CMK (cell line): ENCODE measurements around the gene TMOD1.
A peak's percentile ranks its signal among the peaks of the same experiment; 100 is the strongest.
"Not testable (repeated sequence)": the region's sequence is repeated elsewhere in the genome, so short reads cannot be mapped to it uniquely, and the experiment has no call there.

Experiments
- DNase-seq: peaks from one replicate; pipeline ENCODE4 v3.0.0-alpha.2; 2010; ENCODE audit warnings: low read depth

TMOD1 gene

DNA sequence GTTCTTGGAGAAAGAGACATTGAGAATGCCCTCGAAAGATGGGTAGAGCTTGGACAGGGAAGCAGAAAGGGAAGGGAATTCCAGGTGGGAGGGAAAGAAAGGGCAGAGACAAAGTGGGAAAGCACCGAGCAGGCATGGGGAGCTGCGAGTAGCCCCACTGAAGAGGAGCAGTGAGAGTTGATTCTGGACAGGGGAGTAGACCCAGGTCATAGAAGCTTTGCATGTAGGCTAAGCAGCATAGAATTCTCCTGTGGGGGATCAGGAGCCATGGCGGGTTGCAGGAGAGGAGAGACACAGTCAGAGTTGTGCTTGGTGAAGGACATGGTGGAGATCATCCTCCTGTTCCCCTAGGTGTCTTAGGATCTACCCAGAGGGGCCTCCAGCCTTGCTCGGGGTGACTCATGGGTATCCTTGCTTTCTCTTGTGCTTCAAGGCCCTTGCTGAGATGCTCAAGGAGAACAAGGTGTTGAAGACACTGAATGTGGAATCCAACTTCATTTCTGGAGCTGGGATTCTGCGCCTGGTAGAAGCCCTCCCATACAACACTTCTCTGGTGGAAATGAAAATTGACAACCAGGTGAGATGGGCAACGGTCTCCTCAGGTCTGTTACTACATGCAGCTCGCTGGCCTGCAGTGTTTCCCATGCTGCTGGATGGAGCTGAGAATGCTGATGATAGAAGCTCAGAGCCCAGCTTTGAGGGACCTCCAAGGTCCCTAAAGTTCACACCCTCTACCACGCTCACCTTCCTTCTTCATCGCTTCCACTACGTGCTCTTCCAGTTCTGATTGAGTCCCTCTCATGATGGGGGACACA, 67.2 kb downstream of the TMOD1 start:
- DNase-seq = no peak

DNA sequence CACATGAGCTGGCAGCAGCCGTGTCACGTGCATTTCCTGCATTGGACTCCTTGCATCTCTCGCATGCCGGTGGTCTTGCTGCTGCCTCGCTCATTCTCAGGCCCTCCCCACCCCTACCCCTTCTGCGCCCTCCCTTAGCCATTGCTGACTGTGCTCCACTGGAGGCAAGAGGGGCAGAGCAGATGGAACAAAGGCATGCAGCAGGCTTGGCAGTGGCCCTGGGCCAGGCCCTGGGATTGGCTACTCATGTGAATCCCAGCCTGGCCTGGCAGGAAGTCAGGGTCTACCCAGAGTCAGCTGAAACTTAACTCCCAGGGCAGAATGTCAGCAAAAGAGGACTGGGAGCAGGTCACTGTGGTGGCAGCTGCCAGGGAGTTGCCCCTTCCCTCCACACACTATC, 69.4 kb downstream of the TMOD1 start:
- no peak for DNase-seq

DNA sequence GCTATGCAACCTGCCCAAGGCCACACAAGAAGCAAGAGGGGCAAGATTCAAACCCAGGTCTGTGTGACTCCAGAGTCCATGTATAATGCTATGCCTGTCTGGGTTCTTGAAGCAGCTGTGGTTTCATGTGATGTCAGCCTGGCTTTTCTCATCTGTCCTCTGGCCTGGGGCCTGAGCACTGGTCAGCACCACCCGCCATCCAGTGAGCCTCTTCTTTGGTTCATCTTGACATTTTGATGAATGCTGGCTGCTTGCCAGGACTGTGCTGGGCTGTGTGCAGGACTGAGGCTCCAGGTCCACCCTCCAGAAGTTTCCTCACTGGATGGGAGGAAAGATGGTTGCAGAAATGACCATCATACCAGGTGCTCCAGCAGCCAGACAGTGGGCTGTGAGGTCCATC, 70.2 kb downstream of the TMOD1 start:
- DNase-seq = no peak

DNA sequence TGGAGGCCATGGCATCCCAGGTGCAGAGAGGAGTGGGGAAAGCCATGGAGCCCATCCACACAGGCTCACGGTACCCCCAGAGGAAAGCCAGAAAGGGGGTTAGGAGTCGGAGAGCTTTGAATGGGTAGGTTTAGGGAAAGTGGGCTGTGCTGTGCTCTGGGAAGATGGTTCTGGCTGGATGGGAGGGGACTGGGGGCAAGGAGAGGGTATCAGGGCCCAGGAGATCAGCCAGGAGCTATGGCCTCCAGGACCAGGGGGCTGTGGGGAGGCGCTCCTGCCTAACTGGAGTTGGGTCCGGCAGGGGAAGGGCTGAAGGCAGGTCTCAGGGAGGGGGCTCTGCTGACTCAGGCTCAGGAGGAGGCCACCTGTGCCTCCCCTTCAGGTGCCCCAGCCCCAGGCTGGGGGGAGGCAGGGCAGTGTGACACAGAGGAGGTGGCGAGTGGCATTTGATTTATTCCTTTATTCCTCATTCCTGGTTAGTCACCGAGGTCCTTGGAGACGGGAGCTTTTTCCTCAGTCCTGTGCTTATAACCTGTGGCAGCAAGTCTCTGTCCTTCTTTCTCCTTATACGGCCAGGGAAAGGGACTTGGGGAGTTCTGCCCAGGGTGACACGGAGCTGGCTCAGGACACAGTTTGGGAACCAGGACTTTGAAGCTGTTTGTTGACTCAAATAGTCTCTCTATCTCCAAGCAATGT, 70.9 kb downstream of the TMOD1 start:
- DNase-seq = no peak

DNA sequence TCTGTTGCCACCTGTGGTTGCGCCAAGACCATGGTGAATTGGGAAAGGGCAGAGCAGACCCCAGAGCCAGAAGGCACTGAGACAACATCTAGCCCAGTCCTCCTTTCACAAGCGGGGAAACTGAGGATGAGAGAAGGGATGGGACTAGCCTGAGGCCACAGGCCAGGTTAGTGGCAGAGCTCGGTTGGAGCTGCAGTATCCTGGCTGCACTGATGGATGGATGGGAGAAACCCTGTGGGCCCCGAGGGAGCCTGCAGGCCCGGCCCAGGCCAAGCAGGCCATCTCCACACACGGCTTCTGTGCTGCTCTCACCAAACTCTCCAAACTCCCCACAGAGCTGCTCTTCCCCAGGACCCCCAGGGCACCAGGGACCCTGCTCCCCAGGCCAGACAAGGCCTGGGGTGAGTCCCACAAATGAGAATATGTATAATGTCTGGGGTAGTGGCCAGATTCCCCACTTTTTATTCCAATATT, 71.5 kb downstream of the TMOD1 start:
- DNase-seq = no peak

DNA sequence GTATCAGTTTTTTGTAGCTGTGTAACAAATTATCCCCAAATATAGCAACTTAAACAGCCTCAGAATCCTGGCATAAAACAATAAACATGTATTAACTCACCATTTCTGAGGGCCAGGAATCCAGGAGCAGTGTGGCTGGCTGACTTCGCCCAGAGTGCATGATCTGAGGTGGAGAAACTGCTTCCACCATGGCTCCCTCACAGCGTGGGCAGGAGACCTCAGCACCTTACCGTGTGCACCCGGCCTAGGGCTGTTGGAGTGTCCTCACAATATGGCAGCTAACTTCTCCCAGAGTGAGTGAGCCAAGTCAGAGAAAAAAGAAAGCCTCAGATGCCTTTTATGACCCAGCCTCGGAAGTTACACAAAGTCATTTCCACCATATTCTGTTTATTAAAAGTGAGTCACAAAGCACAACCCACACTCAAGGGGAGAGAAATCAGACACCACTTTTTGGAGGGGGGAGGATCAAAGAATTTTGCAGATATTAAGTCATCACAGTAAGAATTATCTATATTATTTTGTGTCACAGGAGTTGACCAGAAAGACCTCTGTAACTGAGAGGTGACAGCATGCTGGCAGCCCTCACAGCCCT, 72.1 kb downstream of the TMOD1 start:
- DNase-seq = no peak

DNA sequence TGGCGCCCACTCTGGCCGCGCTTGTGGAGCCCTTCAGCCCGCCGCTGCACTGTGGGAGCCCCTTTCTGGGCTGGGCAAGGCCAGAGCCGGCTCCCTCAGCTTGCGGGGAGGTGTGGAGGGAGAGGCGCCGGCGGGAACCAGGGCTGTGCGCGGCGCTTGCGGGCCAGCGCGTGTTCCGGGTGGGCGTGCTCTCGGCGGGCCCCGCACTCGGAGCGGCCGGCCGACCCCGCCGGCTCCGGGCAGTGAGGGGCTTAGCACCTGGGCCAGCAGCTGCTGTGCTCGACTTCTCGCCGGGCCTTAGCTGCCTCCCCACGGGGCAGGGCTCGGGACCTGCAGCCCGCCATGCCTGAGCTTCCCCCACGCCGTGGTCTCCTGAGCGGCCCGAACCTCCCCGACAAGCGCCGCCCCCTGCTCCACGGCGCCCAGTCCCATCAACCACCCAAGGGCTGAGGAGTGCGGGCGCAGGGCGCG, 72.7 kb downstream of the TMOD1 start:
- DNase-seq = not testable (repeated sequence)

DNA sequence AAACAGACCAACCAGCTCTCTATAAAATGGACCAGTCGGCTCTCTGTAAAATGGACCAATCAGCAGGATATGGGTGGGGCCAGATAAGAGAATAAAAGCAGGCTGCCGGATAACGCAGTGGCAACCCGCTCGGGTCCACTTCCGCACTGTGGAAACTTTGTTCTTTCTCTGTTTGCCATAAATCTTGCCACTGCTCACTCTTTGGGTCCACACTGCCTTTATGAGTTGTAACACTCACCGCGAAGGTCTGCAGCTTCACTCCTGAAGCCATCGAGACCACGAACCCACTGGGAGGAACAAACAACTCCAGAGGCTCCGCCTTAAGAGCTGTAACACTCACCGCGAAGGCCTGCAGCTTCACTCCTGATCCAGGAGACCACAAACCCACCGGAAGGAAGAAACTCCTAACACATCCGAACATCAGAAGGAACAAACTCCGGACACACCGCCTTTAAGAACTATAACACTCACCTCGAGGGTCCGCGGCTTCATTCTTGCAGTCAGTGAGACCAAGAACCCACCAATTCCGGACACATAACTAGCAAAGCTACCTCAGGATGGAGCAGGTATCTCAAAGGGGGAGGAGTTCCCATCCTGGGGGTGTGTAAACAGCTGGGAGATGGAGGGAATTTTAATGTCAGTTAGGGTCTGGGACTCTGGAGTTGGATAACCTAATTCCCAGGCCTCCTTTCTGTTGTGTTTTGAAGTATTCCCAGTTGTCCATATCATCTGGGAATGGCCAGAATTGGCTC, 73.6 kb downstream of the TMOD1 start:
- peak; percentile 45 for DNase-seq

DNA sequence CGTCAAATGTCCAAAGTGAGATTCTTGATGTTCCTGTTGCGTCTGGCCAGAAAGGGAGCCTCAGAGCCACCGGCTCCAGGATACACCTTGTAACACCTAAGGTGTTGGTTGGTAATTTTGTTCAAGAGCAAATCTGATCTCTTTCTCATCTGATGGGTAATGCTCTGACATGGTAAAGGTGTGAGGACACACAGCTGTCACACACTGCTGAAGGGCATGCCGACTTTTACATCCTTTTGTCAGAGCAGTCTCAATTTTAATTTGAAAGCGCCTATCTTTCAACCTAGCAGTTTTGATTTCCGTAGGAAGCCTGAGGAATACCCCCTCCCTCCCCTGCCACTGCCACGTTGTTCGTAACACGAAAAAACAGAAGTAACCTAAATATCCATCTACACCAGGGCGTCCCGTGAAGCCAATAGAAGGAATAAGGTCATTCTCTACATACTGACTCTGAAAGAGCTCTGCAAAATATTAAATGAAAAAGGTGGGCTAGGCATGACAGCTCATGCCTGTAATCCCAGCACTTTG, 74.3 kb downstream of the TMOD1 start:
- no peak for DNase-seq

DNA sequence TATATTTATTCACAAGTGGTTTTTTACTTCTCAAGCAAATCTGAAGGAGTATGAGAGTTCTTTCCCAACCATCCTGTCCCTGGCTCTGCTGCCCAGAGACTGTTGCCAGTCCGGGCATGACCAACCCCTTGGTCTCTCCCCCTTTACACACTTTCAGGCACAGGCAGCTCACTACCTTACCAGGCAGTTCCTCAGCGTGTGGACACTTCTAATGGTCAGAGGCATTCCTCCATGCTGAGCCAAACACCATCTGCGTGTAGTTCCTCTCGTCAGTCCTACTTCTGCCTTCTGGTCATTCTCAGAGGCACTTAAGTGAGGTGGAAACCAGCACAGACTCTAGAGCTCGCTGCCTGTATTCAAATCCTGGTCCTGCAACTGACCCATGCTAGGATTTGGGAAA, 75.6 kb downstream of the TMOD1 start:
- DNase-seq = no peak

DNA sequence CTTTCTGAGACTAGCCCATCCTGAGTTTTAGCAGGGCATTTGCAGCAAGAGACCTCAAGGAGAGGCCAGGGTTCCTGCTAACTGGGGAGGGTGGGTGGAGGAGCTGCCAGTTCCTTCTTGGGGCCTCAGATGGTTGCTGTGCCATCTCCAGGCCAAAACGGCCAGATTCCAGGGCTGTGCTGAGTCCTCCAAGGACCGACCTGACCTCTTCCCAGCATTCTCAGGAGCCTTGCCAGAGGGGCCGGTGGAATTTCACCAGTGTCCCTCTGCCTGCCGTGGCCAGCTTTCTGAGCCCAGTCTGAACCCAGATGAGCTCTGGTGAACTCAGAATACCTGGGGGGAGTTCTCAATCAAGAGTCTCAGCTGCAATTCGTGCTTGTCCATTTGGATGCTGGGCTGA, 77.4 kb downstream of the TMOD1 start:
- no peak for DNase-seq

DNA sequence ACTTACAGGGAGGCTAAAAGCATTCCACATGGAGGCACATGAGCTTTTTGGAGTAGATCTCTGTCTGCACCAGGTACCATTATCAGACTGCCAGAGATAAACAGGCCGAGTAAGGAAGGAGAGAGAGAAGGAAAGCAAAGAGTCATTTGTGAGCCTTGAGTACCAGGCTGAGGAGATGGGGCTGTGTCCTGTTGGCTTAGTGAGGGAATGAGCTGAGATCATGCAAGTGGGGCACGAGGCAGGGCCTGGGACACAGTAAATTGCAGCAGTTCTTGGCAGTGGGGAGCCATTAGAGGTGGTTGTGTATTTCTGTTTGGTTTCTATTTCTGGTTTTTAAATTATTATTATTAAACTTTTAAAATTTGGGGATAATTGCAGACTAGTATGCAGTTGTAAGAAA, 78.4 kb downstream of the TMOD1 start:
- no peak for DNase-seq

DNA sequence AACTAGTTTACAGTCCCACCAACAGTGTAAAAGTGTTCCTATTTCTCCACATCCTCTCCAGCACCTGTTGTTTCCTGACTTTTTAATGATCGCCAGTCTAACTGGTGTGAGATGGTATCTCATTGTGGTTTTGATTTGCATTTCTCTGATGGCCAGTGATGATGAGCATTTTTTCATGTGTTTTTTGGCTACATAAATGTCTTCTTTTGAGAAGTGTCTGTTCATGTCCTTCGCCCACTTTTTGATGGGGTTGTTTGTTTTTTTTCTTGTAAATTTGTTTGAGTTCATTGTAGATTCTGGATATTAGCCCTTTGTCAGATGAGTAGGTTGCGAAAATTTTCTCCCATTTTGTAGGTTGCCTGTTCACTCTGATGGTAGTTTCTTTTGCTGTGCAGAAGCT, 80.1 kb downstream of the TMOD1 start:
- DNase-seq = not testable (repeated sequence)

DNA sequence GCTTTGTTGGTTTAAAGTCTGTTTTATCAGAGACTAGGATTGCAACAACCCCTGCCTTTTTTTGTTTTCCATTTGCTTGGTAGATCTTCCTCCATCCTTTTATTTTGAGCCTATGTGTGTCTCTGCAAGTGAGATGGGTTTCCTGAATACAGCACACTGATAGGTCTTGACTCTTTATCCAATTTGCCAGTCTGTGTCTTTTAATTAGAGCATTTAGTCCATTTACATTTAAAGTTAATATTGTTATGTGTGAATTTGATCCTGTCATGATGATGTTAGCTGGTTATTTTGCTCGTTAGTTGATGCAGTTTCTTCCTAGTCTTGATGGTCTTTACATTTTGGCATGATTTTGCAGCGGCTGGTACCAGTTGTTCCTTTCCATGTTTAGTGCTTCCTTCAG, 83.3 kb downstream of the TMOD1 start:
- not testable (repeated sequence) for DNase-seq

DNA sequence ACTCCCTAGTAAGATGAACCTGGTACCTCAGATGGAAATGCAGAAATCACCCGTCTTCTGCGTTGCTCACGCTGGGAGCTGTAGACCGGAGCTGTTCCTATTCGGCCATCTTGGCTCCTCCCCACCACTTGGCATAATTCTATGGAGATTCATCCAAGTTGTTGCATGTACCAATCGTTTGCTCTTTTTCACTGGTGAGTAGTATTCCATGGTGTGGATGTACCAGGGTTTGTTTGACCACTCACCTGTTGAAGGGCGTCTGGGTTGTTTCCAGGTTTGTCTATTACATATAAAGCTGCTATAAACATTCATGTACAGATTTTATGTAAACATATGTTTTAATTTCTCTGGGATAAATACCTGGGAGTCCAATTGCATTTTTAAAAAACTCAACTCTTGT, 85.4 kb downstream of the TMOD1 start:
- not testable (repeated sequence) for DNase-seq

DNA sequence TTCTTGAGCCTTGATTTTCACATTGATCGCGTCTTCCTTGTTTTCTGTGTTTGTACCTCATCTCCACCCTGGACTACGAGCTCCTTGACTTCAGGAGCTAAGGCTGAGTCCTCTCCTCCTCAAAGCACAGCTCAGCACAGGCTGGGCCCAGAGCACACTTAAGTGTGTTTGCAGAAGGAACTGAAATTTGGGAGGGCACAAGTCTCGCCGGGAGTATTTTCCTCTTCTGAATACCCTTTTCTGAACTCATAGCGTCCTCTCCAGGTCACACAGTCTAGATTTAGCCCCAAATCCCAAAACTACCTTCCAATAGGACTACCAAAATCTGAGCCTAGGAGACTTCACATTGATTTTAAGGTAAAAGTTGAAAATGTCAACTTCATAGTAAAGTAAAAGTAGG, 90.1 kb downstream of the TMOD1 start:
- no peak for DNase-seq

DNA sequence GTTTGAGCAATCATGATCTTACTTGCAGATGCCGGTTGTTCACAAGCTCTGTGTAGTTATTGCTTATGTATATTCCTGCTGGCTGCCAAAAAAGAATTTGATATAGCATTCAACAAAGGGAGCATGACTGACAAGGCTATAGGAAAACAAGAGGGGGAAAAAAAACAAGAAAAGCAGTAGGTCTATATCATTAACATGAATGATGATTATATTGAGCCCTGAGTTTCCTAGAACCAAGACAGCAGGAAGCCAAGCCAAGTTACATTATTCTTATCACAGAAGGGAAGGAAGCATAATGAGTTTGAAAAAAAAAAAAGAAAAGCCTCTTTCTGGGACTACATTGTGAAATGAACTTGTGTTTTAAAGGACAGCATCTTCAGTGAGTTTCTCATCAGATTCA, 90.7 kb downstream of the TMOD1 start:
- DNase-seq = no peak

DNA sequence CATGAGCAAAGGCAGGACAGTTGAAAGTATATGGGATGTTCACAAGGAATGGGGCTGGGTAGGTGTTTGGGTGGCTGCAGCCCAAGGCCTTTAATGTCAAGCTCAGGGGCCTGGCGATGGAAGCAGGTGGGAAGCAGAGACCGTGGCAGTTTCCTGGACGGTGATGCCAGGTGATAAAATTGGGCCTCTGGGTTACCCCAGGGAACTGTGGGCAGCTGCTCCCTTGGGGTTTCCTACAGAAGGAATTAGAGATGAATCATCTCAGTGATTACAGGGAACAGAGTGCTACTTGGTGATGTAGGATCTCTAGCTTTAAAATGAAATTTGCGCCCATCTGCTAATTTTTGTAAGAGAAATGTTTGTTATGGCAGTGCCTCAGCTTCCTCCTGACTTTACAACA, 92.5 kb downstream of the TMOD1 start:
- no peak for DNase-seq

DNA sequence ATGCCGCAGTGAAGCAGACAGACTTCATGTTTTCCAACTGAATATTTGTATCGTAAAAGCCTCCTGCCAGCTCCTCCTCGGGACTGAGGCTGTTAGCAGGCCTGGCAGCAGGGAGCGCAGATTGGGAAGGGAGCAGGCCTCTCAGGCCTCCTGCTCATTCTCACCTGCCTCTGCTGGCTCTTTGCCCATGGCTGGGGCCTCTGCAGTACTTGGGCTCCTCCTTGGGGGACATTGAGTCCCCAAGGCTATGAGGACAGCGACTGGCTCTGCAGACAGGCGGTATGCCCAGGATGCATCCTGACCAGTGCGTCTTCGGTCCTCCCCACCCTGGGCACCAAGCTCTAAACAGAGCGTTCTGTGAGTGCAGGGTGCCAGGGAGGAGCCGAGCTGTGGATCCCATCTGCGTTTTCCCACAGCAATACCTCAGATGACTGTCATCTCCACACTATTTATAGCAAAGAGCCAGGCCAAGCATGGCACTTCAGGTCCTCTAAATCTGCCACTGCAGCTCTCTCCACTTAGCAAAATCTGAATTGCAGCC, 93.0 kb downstream of the TMOD1 start:
- DNase-seq = no peak

DNA sequence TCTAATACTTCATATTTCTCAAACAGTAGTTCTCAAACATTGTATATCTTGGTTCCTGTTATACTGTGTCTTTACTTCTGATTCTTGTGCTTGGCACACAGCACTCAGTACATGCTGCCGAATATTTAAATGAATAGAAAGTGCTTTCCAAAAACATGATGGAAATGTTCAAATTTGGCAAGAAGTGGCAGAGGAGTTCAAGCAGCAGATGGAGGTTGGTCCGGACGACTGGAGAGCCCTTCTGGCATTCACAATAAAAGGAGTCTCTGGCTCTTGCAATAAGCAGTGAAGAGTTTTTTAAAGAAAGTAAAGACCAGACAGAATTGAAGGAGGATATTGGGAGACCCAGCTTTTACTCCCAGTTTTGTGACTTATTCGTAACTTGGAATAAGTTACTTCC, 95.4 kb downstream of the TMOD1 start:
- no peak for DNase-seq

DNA sequence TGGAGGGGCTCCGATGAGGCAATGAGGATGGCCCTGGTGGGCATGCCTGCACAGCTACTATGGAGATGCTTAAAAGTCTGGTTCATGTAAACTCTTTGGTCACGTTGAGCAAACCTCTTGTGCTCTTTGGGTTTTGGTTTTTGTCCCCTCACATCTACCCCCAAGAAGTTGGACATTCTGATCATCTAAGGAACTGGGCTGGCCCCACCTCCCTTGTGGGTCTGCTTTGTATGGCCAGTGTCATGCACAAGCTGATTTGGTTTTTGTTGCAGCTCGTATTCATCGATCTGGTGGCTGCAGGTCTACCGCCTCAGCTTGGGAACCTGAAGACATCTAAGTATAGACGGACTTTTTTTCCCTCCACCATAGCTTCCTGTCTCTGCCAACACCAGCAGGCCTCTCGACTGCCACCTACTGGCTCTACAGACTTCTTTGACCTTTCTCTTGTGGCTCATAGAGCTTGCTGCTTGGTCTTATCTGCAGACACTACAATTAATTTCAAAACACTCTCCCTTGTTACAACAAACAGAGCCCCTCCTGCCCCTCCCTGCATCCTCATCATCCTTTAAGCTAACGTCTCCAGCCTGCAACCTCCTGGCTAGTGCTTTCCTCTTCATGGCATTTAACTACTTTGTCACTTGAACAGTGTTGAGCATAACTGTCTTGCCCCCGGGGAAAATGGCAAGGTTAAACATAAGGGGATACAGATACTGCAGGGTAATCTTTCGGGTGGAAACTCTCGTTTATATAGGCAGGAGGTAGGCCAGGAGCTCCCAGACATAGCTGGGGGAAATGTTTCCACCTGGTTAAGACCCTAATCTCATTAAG, 97.2 kb downstream of the TMOD1 start:
- peak; percentile 74 for DNase-seq
